ENCODE results near the gene PLPPR5. TPM values are rescaled to one million over a fixed set of nuclear protein-coding genes. Genes with fewer than 3 reads are reported as not detected.
A peak's percentile ranks its signal among the peaks of the same experiment; 100 is the strongest.

Gene PLPPR5
- total RNA-seq, 1 donor from 2014 or later, result not detected

DNA sequence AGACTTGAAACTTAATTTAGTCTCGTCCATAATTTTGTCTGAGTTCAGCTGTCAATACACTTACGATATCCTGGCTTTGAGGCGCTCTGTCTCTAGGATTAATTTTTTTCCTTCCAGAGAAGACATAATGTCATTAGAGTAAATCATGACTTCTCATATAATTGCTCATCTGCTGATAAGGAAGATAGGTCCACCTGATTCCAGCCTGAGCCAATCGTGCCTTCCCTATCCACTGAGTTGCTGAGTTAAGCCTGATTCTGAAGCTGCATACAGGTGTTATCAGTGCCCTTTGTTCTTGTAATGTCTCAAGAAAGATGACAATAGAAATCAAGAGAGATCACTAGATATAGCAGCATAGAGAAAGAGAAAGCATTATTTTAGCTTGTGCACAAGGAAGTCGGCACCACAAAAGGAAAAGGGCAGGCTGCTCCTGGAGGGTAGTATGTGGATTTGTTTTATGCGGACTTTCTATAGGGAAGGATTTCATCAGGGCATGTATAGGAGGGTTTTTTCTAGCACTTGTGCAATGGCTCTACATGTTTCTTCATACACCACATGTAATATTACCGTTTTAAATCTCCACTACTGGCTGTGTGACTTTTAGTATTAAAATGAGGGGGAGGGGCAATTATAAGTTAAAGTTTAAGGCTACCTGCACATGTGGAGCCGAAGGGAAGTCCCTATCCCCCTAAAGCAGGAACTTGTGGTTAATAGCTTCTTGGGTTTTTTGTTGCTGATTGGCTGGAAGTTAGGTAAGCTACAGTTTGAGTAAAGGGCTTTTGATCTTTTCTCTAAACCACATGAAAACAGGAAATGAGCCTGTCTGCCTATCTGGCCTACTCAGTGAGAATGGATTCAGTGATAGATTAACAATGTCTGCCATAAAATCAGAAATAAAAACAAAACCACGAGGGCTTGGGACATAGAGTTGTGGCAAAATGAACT lies 133.4 kb downstream of the PLPPR5 start:
- ATAC-seq (ENCODE audit: low read depth) (peak; percentile 95), DNase-seq (no peak)
- CTCF ChIA-PET, result no interaction called here
- no peaks in the 10 kb centered on the region for H3K27me3 Mint-ChIP-seq
- H3K36me3 Mint-ChIP-seq (ENCODE audit: low read depth), result peaks cover 4% of the 10 kb centered on the region
- TF ChIP-seq, protein P1, sequence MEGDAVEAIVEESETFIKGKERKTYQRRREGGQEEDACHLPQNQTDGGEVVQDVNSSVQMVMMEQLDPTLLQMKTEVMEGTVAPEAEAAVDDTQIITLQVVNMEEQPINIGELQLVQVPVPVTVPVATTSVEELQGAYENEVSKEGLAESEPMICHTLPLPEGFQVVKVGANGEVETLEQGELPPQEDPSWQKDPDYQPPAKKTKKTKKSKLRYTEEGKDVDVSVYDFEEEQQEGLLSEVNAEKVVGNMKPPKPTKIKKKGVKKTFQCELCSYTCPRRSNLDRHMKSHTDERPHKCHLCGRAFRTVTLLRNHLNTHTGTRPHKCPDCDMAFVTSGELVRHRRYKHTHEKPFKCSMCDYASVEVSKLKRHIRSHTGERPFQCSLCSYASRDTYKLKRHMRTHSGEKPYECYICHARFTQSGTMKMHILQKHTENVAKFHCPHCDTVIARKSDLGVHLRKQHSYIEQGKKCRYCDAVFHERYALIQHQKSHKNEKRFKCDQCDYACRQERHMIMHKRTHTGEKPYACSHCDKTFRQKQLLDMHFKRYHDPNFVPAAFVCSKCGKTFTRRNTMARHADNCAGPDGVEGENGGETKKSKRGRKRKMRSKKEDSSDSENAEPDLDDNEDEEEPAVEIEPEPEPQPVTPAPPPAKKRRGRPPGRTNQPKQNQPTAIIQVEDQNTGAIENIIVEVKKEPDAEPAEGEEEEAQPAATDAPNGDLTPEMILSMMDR (IDR thresholded peaks at IDR 0.05), result no peak
- H3K9me3 Mint-ChIP-seq, result peaks cover 31% of the 10 kb centered on the region
- peak overlapping the region; percentile 74 for H3K4me3 Mint-ChIP-seq
- H3K27ac Mint-ChIP-seq, result peak overlapping the region; percentile 89
- intact Hi-C loops (cut with micrococcal nuclease), result loop anchor here (2.0 to 5.0 kb wide), 3 partner anchors 74 to 1396 kb away; partner anchors contain the start of gene RTCA
- peaks cover 22% of the 10 kb centered on the region for H3K4me1 Mint-ChIP-seq
- POLR2A ChIA-PET, result no interaction called here

DNA sequence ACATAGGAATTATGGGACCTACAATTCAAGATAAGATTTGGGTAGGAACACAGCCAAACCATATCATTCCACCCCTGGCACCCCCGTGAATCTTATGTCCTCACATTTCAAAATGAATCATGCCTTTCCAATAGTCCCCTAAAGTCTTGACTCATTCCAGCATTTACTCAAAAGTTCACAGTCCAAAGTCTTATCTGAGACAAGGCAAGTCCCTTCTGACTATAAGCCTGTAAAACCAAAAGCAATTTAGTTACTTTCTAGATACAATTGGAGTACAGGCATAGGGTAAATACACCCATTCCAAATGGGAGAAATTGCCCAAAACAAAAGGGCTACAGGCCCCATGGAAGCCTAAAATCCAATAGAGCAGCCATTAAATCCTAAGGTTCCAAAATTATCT lies 138.9 kb downstream of the PLPPR5 start:
- H3K27ac Mint-ChIP-seq, result no peak overlapping the region
- H3K27me3 Mint-ChIP-seq, result peaks cover 2% of the 10 kb centered on the region
- intact Hi-C loops (cut with micrococcal nuclease), result no loop called here
- H3K4me1 Mint-ChIP-seq, result peaks cover 3% of the 10 kb centered on the region
- DNase-seq, result no peak
- no peak for ATAC-seq (ENCODE audit: low read depth)
- H3K36me3 Mint-ChIP-seq (ENCODE audit: low read depth), result peaks cover 2% of the 10 kb centered on the region
- no peak overlapping the region for H3K4me3 Mint-ChIP-seq
- ChIA-PET POLR2A (no interaction called here), CTCF (no interaction called here)
- peaks cover 14% of the 10 kb centered on the region for H3K9me3 Mint-ChIP-seq
- TF ChIP-seq, protein P1 (IDR thresholded peaks at IDR 0.05), result no peak

DNA sequence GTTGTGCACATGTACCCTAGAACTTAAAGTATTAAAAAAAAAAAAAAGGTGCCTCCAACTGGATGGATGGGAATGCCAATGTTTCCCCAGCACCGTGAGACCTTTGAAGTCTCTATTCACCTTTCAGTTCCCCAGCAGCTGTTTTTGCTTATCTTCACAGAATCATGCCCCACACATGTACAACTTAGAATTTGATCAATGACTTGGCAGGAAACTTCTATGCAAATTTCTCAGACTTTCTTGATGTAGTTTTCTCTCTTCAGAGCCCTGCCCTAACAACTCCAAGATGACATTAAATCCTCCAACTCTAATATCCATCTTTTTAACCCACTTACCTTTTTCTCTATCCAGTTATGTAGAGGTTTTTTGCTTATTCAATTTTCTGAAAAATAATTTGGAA lies 144.3 kb downstream of the PLPPR5 start:
- H3K27me3 Mint-ChIP-seq, result peaks cover 1% of the 10 kb centered on the region
- intact Hi-C loops (cut with micrococcal nuclease), result no loop called here
- no peak overlapping the region for H3K4me3 Mint-ChIP-seq
- ATAC-seq (ENCODE audit: low read depth), result no peak
- TF ChIP-seq, protein P1 (IDR thresholded peaks at IDR 0.05), result no peak
- peaks cover 1% of the 10 kb centered on the region for H3K36me3 Mint-ChIP-seq (ENCODE audit: low read depth)
- H3K27ac Mint-ChIP-seq, result no peak overlapping the region
- ChIA-PET CTCF (no interaction called here), POLR2A (no interaction called here)
- H3K4me1 Mint-ChIP-seq, result peaks cover 2% of the 10 kb centered on the region
- DNase-seq, result no peak
- H3K9me3 Mint-ChIP-seq, result no peaks in the 10 kb centered on the region

DNA sequence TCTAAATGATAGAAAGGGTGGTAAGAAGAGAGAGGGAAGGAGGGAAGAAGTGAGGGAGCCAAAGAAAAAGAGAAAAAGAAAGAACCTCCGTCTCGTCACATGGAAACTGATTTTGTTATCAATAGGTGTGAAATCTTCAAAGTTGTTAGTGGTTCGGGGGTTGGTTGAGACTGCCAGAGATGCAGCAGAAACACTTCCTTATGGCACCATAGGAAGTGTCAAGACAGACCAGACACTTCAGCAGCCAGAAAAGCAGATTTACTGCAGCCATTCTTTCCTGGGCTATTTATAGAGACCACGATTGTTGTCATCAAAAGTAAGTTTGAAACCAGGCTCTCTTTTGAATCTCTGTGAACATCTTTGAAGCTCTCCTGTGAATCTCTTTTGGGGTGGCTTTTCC lies 150.5 kb downstream of the PLPPR5 start:
- ATAC-seq (ENCODE audit: low read depth) (no peak), DNase-seq (no peak)
- Mint-ChIP-seq H3K4me1 (no peaks in the 10 kb centered on the region), H3K4me3 (no peak overlapping the region), H3K36me3 (ENCODE audit: low read depth) (no peaks in the 10 kb centered on the region), H3K27me3 (no peaks in the 10 kb centered on the region), H3K9me3 (no peaks in the 10 kb centered on the region), H3K27ac (no peak overlapping the region)
- ChIA-PET CTCF (no interaction called here), POLR2A (no interaction called here)
- TF ChIP-seq, protein P1 (IDR thresholded peaks at IDR 0.05), result no peak
- intact Hi-C loops (cut with micrococcal nuclease), result no loop called here

DNA sequence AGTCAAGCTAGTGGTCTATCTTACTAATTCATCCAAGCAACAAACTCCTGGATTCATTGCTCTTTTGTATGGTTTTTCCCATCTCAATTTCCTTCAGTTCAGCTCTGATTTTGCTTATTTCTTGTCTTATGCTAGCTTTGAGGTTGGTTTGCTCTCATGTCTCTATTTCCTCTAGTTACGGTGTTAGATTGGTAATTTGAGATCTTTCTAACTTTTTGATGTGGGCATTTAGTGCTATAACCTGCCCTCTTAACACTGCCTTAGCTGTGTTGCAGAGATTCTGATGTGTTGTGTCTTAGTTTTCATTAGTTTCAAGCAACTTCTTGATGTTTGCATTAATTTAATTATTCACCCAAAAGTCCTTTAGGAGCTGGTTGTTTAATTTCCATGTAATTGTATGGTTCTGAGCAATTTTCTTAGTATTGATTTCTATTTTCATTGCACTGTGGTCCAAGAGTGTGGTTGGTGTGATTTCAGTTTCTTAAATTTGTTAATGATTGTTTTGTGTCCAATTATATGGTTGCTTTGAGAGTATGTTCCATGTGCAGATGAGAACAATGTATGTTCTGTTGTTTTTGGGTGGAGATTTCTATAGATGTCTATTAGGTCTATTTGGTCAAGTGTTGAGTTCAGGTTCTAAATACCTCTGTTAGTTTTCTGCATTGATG lies 154.6 kb downstream of the PLPPR5 start:
- DNase-seq (no peak), ATAC-seq (ENCODE audit: low read depth) (no peak)
- ChIA-PET POLR2A (no interaction called here), CTCF (no interaction called here)
- TF ChIP-seq, protein P1 (IDR thresholded peaks at IDR 0.05), result no peak
- H3K4me3 Mint-ChIP-seq, result no peak overlapping the region
- no peaks in the 10 kb centered on the region for H3K4me1 Mint-ChIP-seq
- no peak overlapping the region for H3K27ac Mint-ChIP-seq
- H3K27me3 Mint-ChIP-seq, result no peaks in the 10 kb centered on the region
- no peaks in the 10 kb centered on the region for H3K36me3 Mint-ChIP-seq (ENCODE audit: low read depth)
- no peaks in the 10 kb centered on the region for H3K9me3 Mint-ChIP-seq
- intact Hi-C loops (cut with micrococcal nuclease), result no loop called here
